Mucosa of descending colon (tissue), 3 donors: Measurements from ENCODE around the gene GALNT18. TPM values are rescaled to one million over a fixed set of nuclear protein-coding genes. Genes with fewer than 3 reads are reported as not detected.
A peak's percentile ranks its signal among the peaks of the same experiment; 100 is the strongest.

Source experiments
- ATAC-seq: fragments of 200-7000 bp; cut with Tn5 transposase; one replicate; pipeline ENCODE4 v1.9.1; 2020; ENCODE audit warnings: mild to moderate bottlenecking, moderate library complexity
- DNase-seq, 3 donors: peaks; one replicate each; pipeline ENCODE4 v3.0.0-alpha.2; 2020
- H3K36me3 ChIP-seq: fragments of 200-600 bp; one replicate; pipeline ENCODE4 v1.8.0; 2021; ENCODE audit warnings: low read depth, mild to moderate bottlenecking
- H3K4me1 ChIP-seq: fragments of 200-600 bp; one replicate; pipeline ENCODE4 v1.8.0; 2021; ENCODE audit warnings: low read depth, mild to moderate bottlenecking
- H3K4me3 ChIP-seq: fragments of 200-600 bp; one replicate; pipeline ENCODE4 v1.8.0; 2021; ENCODE audit warnings: mild to moderate bottlenecking
- H3K9me3 ChIP-seq: fragments of 200-600 bp; one replicate; pipeline ENCODE4 v1.8.0; 2021; ENCODE audit warnings: mild to moderate bottlenecking
- CTCF ChIP-seq: fragments of 200-600 bp; IDR thresholded peaks from one replicate; pipeline ENCODE4 v1.8.0; 2022; ENCODE audit warnings: antibody characterized with exemption, mild to moderate bottlenecking
- intact Hi-C, 2 donors: fragments of 100-400 bp; cut with DNase I in 1 of 2; cut with micrococcal nuclease in 1 of 2; formaldehyde crosslinking; loops; one replicate each; pipeline versions ENCODE4 v1.11.0 to v1.11.1; 2022; cut with DNase I, micrococcal nuclease
- total RNA-seq, 3 donors: library from RNA; stranded (reverse); fragmentation: NEBNext Ultra II Directional in 2 of 3; extraction: Animal tissue kit (Norgen Biotek cat#: 25700) in 2 of 3; gene quantifications; one replicate each; pipeline versions ENCODE4 v1.2.1 to v1.2.4, GENCODE V29; 2021 to 2023
- donor health status: DM: no; HTN: no; CAD: no; lungs with moderate emphysema.
- donor health status: DM: no; HTN: no; CAD: no.
- donor health status: DM: no; HTN: yes; CAD: no.

The GALNT18 gene
- total RNA-seq, 3 donors from 2014 or later, result 2.0 to 27.8 (median 5.4) TPM

GRCh38 chr11:11512502-11512901, 109.3 kb downstream of the GALNT18 start:
- no peaks in the 10 kb centered on the region for H3K4me1 ChIP-seq
- TF ChIP-seq CTCF, result no peak
- ATAC-seq, result no peak
- H3K36me3 ChIP-seq, result no peaks in the 10 kb centered on the region
- DNase-seq, result no peak
- H3K9me3 ChIP-seq, result no peaks in the 10 kb centered on the region
- no peak overlapping the region for H3K4me3 ChIP-seq
- intact Hi-C loops, result no loop called here

GRCh38 chr11:11512090-11512489, 109.7 kb downstream of the GALNT18 start:
- DNase-seq (no peak), ATAC-seq (no peak)
- Histone ChIP-seq H3K36me3 (no peaks in the 10 kb centered on the region), H3K4me1 (no peaks in the 10 kb centered on the region), H3K9me3 (no peaks in the 10 kb centered on the region), H3K4me3 (no peak overlapping the region)
- TF ChIP-seq CTCF, result no peak
- intact Hi-C loops, result no loop called here

- intact Hi-C loops, result no loop called here
- DNase-seq (peak in 1 of 3 donors; percentile 57), ATAC-seq (peak; percentile 56)
- Histone ChIP-seq H3K4me3 (no peak overlapping the region), H3K36me3 (no peaks in the 10 kb centered on the region), H3K9me3 (no peaks in the 10 kb centered on the region), H3K4me1 (no peaks in the 10 kb centered on the region)
- no peak for TF ChIP-seq CTCF
These were observed 110.9 kb downstream of the GALNT18 start for GRCh38 chr11:11510939-11511338.

- H3K9me3 ChIP-seq, result no peaks in the 10 kb centered on the region
- intact Hi-C loops, result no loop called here
- H3K4me1 ChIP-seq, result peaks cover 31% of the 10 kb centered on the region
- ATAC-seq (no peak), DNase-seq (no peak)
- no peak for TF ChIP-seq CTCF
- H3K36me3 ChIP-seq, result no peaks in the 10 kb centered on the region
- H3K4me3 ChIP-seq, result no peak overlapping the region
These were observed 116.1 kb downstream of the GALNT18 start for GRCh38 chr11:11505692-11506091.

- intact Hi-C loops, result no loop called here
- H3K4me3 ChIP-seq, result no peak overlapping the region
- ATAC-seq, result no peak
These were observed 116.6 kb downstream of the GALNT18 start for GRCh38 chr11:11505190-11505589.

More at GRCh38 chr11:11505190-11505589, 116.6 kb downstream of the GALNT18 start:
- DNase-seq, result no peak
- peaks cover 31% of the 10 kb centered on the region for H3K4me1 ChIP-seq
- TF ChIP-seq CTCF, result no peak
- no peaks in the 10 kb centered on the region for H3K9me3 ChIP-seq
- H3K36me3 ChIP-seq, result no peaks in the 10 kb centered on the region
